BLaER1 treated with 17β-estradiol and CSF1 and Interleukin-3, amounts not matched to agents 10 nM and 100 nM (cell line): Measurements from ENCODE around the gene ERV3-1.

ENCODE experiments used
- H3K27ac ChIP-seq, 11 experiments: shearing (Covaris generic); formaldehyde crosslinking; 2 replicates each; pipeline ENCODE4 v1.8.1; 2022
- H3K27me3 ChIP-seq, 11 experiments: shearing (Covaris generic); formaldehyde crosslinking; 2 replicates each; pipeline ENCODE4 v1.8.1; 2022
- H3K36me3 ChIP-seq, 11 experiments: shearing (Covaris generic); formaldehyde crosslinking; 2 replicates each; pipeline ENCODE4 v1.8.1; 2022
- H3K4me1 ChIP-seq, 10 experiments: shearing (Covaris generic); formaldehyde crosslinking; 2 replicates each; pipeline ENCODE4 v1.8.1; 2022
- H3K4me2 ChIP-seq, 11 experiments: shearing (Covaris generic); formaldehyde crosslinking; 2 replicates each; pipeline ENCODE4 v1.8.1; 2022
- H3K4me3 ChIP-seq, 10 experiments: shearing (Covaris generic); formaldehyde crosslinking; 2 replicates each; pipeline ENCODE4 v1.8.1; 2022
- H3K9ac ChIP-seq, 11 experiments: shearing (Covaris generic); formaldehyde crosslinking; 2 replicates each; pipeline ENCODE4 v1.8.1; 2022
- H3K9me3 ChIP-seq, 11 experiments: shearing (Covaris generic); formaldehyde crosslinking; replicated peaks in 1 of 11; 2 replicates each; pipeline ENCODE4 v1.8.1; 2022
- H4K20me1 ChIP-seq, 11 experiments: shearing (Covaris generic); formaldehyde crosslinking; 2 replicates each; pipeline ENCODE4 v1.8.1; 2022
- Cebpa-rat ChIP-seq, 11 experiments: shearing (Covaris generic); IDR thresholded peaks; 2 replicates each; pipeline ENCODE4 v1.8.1; 2022

Gene ERV3-1

DNA sequence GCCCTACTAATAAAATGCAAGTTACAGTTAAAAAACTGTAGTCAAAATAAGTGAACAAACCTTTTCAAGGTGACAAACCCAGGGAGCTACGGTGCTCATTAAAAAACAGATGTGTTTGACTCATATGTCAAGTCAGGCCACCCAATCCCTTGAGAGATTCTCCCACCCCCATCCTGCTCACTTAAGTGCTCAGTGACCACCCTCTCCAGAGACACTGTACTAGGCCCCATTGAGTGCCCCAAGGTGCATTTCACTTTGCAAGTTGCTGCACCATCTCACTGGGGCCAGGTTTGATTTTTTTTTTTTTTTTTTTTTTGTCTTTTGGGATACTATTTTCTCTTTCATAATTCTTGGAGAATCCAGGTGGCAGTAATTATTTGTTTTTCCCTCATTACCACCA, 1.9 kb downstream of the ERV3-1 start:
- peaks cover 47 to 59% (median 57%) of the 10 kb centered on the region in 11 experiments for H3K36me3 ChIP-seq
- no peaks in the 10 kb centered on the region for H3K27me3 ChIP-seq
- peaks cover 0 to 5% (median 0%) of the 10 kb centered on the region in 11 experiments; a peak in 4 of 22 replicates for H4K20me1 ChIP-seq
- H3K4me2 ChIP-seq: peak overlapping the region; percentile 77 to 93 (median 84)
- peaks cover 11 to 44% (median 22%) of the 10 kb centered on the region in 10 experiments; a peak in 17 of 20 replicates for H3K4me1 ChIP-seq
- H3K9ac ChIP-seq: peak overlapping the region in 1 of 11 experiments; percentile 95; a peak in 1 of 22 replicates
- H3K4me3 ChIP-seq: peak overlapping the region; percentile 79 to 98 (median 87); a peak in 18 of 20 replicates
- H3K9me3 ChIP-seq: peaks cover 56 to 69% (median 58%) of the 10 kb centered on the region in 11 experiments
- no peak for TF ChIP-seq Cebpa-rat (IDR thresholded peaks at IDR 0.05)
- no peak overlapping the region for H3K27ac ChIP-seq

GRCh38 chr7:65002972-65003585, 3.4 kb downstream of the ERV3-1 start:
- H3K27ac ChIP-seq: no peak overlapping the region
- H3K36me3 ChIP-seq: peaks cover 59 to 74% (median 72%) of the 10 kb centered on the region in 11 experiments
- peak overlapping the region in 8 of 10 experiments; percentile 0 to 41 (median 30); a peak in 11 of 20 replicates for H3K4me3 ChIP-seq
- H3K4me2 ChIP-seq: no peak overlapping the region
- peaks cover 71 to 81% (median 73%) of the 10 kb centered on the region in 11 experiments for H3K9me3 ChIP-seq
- no peak overlapping the region for H3K9ac ChIP-seq
- H4K20me1 ChIP-seq: peaks cover 0 to 11% (median 0%) of the 10 kb centered on the region in 11 experiments; a peak in 4 of 22 replicates
- H3K4me1 ChIP-seq: peaks cover 11 to 49% (median 22%) of the 10 kb centered on the region in 10 experiments; a peak in 17 of 20 replicates
- H3K27me3 ChIP-seq: no peaks in the 10 kb centered on the region; a peak in 1 of 22 replicates
- TF ChIP-seq Cebpa-rat (IDR thresholded peaks at IDR 0.05): no peak

DNA sequence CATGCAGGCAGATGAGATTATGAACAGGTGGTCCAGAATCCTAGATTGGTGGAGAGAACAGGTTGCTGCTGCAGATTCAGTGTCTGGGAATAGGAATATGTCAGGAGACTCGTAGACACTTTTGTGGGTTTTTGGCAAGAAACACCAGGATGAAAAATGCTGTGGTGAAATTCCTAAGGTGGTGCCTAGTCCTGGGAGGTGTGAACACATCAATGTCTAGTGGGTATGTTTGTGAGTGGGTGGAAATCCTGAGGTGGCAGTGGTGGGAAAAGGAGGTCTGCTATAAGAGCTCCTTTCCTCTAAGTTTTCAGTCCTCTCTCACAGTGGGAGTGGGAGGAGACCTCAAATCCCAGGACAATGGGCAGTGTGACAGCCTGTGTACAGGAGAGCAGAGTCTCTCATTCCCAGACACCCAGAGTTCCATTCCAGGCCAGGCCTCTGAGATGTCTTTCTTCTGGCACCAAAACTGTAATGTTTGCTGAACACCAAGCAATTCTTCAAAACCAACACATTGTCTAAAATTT, 5.1 kb downstream of the ERV3-1 start:
- Histone ChIP-seq H4K20me1 (peaks cover 0 to 11% (median 0%) of the 10 kb centered on the region in 11 experiments; a peak in 4 of 22 replicates), H3K27me3 (no peaks in the 10 kb centered on the region; a peak in 1 of 22 replicates), H3K27ac (no peak overlapping the region), H3K4me3 (peak overlapping the region in 8 of 10 experiments; percentile 0 to 43 (median 15); a peak in 9 of 20 replicates), H3K9ac (no peak overlapping the region), H3K4me1 (peaks cover 7 to 44% (median 14%) of the 10 kb centered on the region in 10 experiments; a peak in 17 of 20 replicates), H3K9me3 (peaks cover 89 to 92% (median 90%) of the 10 kb centered on the region in 11 experiments), H3K4me2 (no peak overlapping the region), H3K36me3 (peaks cover 77 to 91% (median 89%) of the 10 kb centered on the region in 11 experiments)
- no peak for TF ChIP-seq Cebpa-rat (IDR thresholded peaks at IDR 0.05)

GRCh38 chr7:64999165-65000004, 7.1 kb downstream of the ERV3-1 start:
- peak overlapping the region in 7 of 11 experiments; percentile 19 to 72 (median 47); a peak in 10 of 22 replicates for H3K9ac ChIP-seq
- TF ChIP-seq Cebpa-rat (IDR thresholded peaks at IDR 0.05): peak in 6 of 11 experiments; percentile 20 to 85 (median 64); a peak in 7 of 22 replicates
- H3K9me3 ChIP-seq: peaks cover 100% of the 10 kb centered on the region in 11 experiments
- peaks cover 0 to 29% (median under 1%) of the 10 kb centered on the region in 10 experiments; a peak in 9 of 20 replicates for H3K4me1 ChIP-seq
- H3K4me3 ChIP-seq: peak overlapping the region in 9 of 10 experiments; percentile 10 to 51 (median 34); a peak in 15 of 20 replicates
- H4K20me1 ChIP-seq: peaks cover 0 to 6% (median 0%) of the 10 kb centered on the region in 11 experiments; a peak in 4 of 22 replicates
- no peaks in the 10 kb centered on the region; a peak in 1 of 22 replicates for H3K27me3 ChIP-seq
- H3K27ac ChIP-seq: peak overlapping the region; percentile 46 to 91 (median 72); a peak in 21 of 22 replicates
- peaks cover 89 to 100% (median 100%) of the 10 kb centered on the region in 11 experiments for H3K36me3 ChIP-seq
- H3K4me2 ChIP-seq: peak overlapping the region in 2 of 11 experiments; percentile 41 to 63; a peak in 5 of 22 replicates

- Histone ChIP-seq H3K9me3 (peaks cover 100% of the 10 kb centered on the region in 11 experiments), H3K4me3 (peak overlapping the region in 9 of 10 experiments; percentile 10 to 51 (median 34); a peak in 12 of 20 replicates), H3K9ac (peak overlapping the region in 7 of 11 experiments; percentile 19 to 72 (median 47); a peak in 10 of 22 replicates), H3K36me3 (peaks cover 89 to 100% (median 100%) of the 10 kb centered on the region in 11 experiments), H3K27ac (peak overlapping the region; percentile 46 to 91 (median 72); a peak in 21 of 22 replicates), H3K27me3 (no peaks in the 10 kb centered on the region; a peak in 1 of 22 replicates), H4K20me1 (peaks cover 0 to 6% (median 0%) of the 10 kb centered on the region in 11 experiments; a peak in 4 of 22 replicates), H3K4me2 (peak overlapping the region in 2 of 11 experiments; percentile 41 to 63; a peak in 4 of 22 replicates), H3K4me1 (peaks cover 0 to 24% (median 0%) of the 10 kb centered on the region in 10 experiments; a peak in 7 of 20 replicates)
- no peak for TF ChIP-seq Cebpa-rat (IDR thresholded peaks at IDR 0.05)
These were observed 7.7 kb downstream of the ERV3-1 start for GRCh38 chr7:64998865-64999164.

DNA sequence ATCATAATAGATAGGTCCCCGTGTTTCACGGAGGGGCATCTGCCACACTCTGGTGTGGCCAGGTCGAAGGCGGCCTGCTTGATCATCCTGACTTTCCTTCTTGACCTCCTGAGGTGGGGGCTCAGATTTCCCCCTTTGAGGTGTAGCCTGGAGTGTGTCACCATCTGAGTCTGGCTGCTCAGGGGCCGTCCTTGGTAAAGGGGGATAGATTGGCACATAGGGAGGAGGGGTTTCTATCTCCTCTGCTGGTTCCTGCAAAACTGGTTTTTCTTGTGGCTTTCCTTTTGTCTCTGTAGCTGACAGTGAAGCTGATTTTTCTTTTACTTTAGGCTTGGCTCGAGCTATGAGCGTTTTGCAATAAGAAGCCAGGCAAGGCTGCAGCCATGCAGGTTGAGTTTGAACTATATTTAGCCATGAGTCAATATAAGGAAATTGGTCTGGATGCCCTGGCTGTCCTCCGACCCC, 8.5 kb downstream of the ERV3-1 start:
- Histone ChIP-seq H3K36me3 (peaks cover 90 to 100% (median 100%) of the 10 kb centered on the region in 11 experiments), H3K4me1 (peaks cover 0 to 23% (median 0%) of the 10 kb centered on the region in 10 experiments; a peak in 6 of 20 replicates), H3K27ac (peak overlapping the region in 3 of 11 experiments; percentile 70 to 81 (median 75); a peak in 2 of 22 replicates), H3K27me3 (no peaks in the 10 kb centered on the region; a peak in 1 of 22 replicates), H4K20me1 (peaks cover 0 to 6% (median 0%) of the 10 kb centered on the region in 11 experiments; a peak in 3 of 22 replicates), H3K9me3 (peaks cover 100% of the 10 kb centered on the region in 11 experiments), H3K9ac (no peak overlapping the region), H3K4me3 (peak overlapping the region in 5 of 10 experiments; percentile 0 to 51 (median 7); a peak in 3 of 20 replicates), H3K4me2 (no peak overlapping the region)
- TF ChIP-seq Cebpa-rat (IDR thresholded peaks at IDR 0.05): no peak

DNA sequence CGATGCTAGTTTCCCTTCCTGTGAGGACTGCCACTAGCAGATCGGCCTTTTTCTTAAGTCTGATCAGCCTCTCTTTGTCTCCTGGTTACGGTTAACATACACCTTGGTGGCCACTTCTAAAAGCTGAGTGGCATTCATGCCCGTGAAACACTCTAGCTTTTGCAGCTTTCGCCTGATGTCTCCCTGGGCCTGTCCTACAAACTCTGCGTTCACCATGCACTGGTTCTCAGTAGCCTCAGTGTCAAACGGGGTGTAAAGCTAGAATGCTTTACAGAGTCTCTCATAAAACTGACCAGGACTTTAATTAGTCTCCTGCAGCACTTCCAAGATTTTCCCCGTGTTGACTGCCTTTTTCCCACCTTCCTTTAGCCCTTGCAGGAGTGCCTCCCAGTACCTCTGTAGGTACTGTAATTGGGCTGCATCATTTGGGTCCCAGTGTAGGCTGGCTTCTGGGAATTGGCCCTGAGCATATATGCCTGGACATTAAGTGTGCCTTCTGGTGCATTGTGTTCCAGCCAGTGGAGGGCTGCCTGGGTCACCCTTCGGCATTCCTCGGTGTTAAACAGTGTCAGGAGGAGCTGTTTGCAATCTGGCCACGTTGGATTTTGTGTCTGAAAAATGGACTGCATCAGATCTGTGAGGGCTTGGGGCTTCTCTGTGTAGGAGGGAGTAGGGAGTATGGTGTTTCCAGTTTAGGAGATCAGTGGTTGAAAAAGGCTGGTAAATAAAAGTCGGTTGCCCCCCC, 9.2 kb downstream of the ERV3-1 start:
- peaks cover 0 to 23% (median 0%) of the 10 kb centered on the region in 10 experiments; a peak in 6 of 20 replicates for H3K4me1 ChIP-seq
- H3K4me2 ChIP-seq: no peak overlapping the region
- H3K27ac ChIP-seq: no peak overlapping the region; a peak in 1 of 22 replicates
- no peaks in the 10 kb centered on the region; a peak in 1 of 22 replicates for H3K27me3 ChIP-seq
- H4K20me1 ChIP-seq: peaks cover 0 to 6% (median 0%) of the 10 kb centered on the region in 11 experiments; a peak in 2 of 22 replicates
- H3K36me3 ChIP-seq: peaks cover 90 to 100% (median 100%) of the 10 kb centered on the region in 11 experiments
- H3K9ac ChIP-seq: no peak overlapping the region
- no peak for TF ChIP-seq Cebpa-rat (IDR thresholded peaks at IDR 0.05)
- H3K4me3 ChIP-seq: peak overlapping the region in 2 of 10 experiments; percentile 7 to 51; a peak in 3 of 20 replicates
- peaks cover 100% of the 10 kb centered on the region in 11 experiments for H3K9me3 ChIP-seq
